Peyer's patch (tissue), 4 donors: ENCODE results near the gene ARHGAP36. TPM values are rescaled to one million over a fixed set of nuclear protein-coding genes. Genes with fewer than 3 reads are reported as not detected.

Experiments
- total RNA-seq, 4 donors: library from RNA; depleted of rRNA; stranded (reverse); fragments of >200 nt; gene quantifications; one replicate each; pipeline ENCODE4 v1.1.0, GENCODE V29; 2016

ARHGAP36 gene
- total RNA-seq, 4 donors from 2014 or later, result not detected

Other genes with a start within 250 kb of the ARHGAP36 start
- gene ENOX2, start 155.1 kb upstream of the ARHGAP36 start, total RNA-seq, result 10 to 100 TPM in 2 of 4 donors, 1 to 10 TPM in 2; 4.7 to 12.4 (median 9.8) TPM
- not detected for gene IGSF1, start 231.0 kb downstream of the ARHGAP36 start, total RNA-seq